GDM1 (cell line): Measurements from ENCODE around the gene DIO3.
"Not testable (repeated sequence)": the region's sequence is repeated elsewhere in the genome, so short reads cannot be mapped to it uniquely, and the experiment has no call there.

Experiments
- DNase-seq: peaks from one replicate; lab custom pipeline; 2025; lab: John Stamatoyannopoulos, UW

DIO3 gene

DNA sequence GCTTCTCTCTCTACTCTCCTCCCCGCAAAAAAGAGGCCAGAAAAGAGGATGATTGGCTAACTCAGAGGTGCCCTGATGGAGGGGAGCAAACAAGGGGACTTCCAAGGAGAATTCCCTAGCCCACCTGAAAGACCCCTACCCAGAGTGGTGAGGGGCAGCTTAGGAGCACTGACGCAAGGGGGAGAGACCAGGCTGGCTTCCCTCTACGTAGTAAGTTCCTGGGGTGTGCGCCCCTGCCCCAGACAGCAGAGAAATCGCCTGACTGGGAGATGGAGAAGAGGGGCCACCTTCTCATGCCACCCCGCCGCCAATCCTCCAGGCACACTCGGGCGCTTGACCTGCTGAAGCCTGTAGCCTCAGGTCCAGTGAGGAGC is 2.1 kb upstream of the DIO3 start:
- no peak for DNase-seq

DNA sequence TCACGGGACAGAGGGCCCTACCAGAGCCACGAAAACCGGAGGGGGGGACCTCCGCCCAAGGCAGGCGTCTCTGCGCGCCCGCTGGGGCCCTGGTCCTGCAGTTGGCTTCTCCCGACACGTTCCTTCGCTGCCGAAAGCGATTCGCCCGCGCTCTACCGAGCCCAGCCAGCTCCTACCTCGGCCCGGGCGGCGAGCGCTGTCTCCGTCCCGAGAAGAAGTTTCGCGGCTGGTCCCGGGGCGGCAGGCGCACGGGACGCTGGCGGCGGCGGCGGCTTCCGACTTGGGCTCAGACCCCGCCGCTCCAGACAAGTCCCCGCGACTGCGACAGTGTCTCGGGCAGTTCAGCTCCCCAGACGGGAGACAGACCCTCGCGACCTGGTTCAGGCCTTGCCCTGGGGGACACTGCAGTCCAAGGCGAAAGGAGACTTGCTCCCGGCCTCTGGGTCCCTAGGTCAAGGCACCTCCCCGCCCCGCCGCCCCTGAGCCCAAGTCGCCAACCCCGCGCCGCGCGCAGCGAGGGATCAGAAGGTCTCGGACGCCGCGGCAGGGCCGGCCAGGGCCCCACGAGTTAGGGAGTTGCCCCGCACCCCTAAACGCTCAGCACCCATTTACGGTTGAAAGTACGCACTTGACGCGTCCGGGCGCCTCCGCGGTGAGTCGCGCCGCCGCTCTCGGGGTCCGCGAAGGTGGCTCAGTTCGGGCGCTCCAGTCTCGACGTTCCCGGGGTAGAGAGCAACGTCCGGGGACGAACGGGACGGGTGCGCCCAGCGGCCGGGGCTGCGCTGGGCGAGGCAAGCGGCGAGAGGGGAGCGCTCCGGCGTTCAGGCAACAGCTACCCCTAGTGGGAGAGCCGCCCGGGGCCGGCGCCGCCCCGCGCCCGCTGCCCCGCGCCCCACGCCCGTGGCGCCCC is 1.4 kb upstream of the DIO3 start:
- no peak for DNase-seq

DNA sequence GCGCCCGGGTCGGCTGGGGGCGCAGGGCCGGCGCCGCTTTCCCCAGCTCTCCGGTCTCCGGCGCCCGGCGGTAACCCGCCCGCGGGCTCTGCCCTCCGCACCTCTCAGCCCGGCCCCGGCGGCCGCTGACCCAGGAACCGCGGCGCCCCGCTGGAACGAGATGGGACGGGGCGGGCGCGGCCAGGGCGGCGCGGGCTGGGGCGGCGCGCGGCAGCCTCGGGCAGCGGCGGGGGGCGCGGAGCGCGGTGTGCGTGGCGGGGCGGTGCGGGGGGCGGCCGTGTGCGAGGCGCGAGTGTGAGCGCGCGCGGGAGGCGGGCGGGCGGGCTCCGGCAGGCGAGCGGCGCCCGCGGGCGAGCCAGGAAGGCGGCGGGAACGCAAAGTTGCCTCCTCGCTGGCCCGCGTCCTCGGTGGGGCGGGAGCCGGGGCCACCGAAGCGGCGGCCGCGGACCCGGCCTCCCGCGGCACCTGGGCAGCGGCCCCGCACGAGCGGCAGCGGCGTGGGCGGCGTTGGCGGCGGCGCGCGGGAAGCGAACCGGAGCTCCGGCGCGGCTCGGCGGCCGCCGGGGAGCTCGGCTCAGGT is 671 bp upstream of the DIO3 start:
- DNase-seq, result no peak

DNA sequence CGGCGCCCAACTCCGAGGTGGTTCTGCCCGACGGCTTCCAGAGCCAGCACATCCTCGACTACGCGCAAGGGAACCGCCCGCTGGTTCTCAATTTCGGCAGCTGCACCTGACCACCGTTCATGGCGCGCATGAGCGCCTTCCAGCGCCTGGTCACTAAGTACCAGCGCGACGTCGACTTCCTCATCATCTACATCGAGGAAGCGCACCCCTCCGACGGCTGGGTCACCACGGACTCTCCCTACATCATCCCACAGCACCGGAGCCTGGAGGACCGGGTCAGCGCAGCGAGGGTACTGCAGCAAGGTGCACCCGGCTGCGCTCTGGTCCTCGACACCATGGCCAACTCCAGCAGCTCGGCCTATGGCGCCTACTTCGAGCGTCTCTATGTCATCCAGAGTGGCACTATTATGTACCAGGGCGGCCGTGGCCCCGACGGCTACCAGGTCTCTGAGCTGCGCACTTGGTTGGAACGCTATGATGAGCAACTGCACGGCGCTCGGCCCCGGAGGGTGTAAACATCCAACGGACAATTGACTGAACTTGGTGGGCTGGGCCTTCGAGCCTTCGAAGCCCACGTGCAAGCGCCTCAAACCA is 699 bp downstream of the DIO3 start:
- DNase-seq, result no peak

DNA sequence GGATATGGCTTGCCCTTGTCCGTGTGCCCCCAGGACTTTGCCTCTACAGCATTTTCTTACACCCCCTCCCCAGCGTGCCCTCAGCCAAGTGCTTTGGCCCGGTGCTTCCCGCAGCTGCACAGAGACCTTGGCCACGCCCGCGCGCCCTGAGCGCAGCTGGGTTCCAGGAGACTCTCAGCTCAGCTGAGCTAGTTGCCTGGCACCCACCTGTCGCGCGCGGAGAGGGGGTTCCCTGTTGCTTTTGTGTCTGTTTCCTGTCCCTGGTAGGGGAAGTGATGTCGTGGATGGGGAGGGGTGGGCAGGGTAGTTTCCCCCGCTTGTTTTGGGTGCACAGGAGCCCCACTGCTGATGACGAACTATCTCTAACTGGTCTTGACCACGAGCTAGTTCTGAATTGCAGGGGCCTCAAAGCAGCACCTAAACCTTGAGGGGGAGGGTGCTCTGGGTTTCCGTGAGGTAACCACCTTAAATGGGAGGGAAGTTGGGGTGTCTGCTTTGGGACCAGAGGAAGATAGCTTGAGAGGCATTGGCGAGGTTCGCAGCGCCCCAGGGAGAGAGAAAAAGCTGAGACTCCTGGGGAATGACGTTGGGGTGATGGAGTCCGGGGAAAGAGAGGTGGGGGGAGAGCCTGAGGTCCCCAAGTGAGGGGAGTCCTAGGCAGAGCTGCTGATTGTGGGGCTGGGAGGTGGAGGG is 1.5 kb downstream of the DIO3 start:
- no peak for DNase-seq

DNA sequence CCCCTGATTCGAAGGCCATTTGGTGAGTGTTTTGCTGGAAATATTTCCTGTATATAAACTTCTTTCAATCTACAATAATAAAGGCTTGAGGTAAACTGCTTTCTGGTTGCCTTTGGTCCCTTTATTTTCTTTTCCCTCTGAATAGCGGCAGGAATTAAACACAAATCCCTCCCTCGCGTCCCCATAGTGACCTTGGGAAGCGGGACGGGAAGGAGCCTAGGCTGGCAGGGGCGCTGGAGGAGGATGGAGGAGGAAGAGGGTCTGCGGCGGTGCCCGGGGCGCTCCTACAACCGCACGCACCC is 2.0 kb downstream of the DIO3 start:
- no peak for DNase-seq

DNA sequence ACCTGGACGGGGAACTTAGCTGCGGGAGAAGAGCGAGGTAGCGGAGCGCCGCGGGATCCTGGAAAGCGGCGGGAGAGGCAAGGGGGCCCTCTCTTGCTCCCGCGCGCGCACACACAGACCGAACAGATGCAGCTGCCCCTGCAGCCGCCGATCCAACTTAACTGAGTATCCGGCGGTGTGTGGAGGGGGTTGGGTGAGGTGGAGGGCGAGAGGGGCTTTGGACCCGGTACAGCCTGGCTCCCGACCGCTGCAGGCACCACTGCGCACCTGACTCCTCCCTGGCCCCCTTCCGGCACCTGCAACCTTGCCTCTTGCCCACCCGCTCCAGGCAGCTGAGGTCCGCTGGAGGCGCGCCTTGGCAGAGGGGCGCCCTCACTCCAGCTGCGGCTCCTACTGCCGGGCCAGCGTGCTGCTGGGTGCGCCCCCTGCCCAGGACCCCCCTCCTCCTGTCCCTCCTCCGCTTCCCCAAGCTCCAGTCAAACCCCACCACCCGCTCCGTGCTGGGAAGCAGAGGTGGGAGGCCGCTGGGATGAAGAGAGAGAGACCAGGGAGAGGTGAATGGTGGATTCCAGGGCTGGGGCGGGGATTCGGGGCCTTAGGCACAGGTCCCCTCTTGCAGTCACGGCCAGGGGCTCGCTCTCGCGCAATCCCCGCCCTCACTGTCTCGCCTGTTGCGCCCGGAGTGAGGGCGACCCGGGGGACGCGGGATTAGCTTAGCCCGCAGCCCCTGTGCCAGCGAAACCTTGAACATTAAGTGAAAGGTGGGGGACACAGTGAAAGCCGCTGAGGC is 2.6 kb downstream of the DIO3 start:
- DNase-seq, result no peak

DNA sequence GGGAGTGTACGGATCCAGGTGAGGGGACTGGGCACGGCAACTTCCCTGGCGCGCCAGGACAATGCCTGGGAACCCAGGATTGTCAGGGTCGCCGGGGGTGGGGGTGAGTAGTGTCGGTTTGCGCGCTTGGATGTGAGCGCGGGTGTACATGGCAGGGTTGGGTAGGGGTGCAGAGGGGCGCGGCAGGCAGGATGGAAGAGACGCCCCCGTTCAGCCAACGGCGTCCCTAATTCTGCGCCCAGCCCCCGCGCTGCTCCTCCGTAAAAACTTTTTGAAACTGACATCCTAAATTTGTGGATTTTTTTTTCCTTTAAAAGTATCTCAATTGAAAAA is 3.1 kb downstream of the DIO3 start:
- DNase-seq, result no peak

DNA sequence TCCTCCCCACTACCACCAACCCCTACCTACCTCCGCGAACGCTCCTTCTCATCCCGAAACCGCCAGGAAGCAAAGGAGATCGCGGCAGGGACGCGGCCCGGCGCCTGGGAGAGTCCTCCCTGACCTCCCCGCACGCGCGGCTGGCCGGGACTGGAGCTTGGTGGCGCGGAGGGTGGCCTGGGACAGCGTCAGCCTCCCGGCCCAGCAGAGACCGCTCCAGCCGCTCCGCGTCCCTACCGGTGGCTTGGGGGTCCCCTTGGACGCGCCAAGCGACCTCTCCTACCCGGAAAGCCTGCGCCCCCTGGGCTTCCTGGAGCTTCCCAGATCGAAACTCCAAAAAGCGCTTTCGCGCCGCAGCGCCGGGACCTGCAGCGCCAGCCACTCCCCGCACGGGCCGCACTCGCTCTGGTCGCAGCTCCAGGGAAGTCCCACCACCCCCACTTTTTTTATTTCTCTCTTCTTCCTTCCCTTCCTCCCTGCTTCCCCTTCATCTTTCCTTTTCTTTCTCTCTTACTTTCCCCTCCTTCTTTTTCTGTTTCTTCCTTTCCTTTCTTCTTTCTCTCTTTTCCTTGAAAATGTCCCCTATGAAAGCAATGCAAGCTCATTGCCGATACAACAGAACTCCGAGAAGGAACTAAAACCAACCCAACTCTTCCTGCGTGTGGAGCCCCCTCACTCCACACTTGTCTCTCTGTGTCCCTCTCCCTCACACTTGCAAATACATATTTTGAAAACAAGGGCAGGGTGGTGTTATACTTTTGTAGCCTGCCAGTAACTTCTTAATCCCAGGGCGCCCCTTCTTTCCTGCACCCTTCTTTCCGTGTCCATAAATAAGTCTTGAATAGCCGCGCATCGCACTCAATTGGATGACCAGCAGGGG is 3.8 kb downstream of the DIO3 start:
- DNase-seq, result no peak

DNA sequence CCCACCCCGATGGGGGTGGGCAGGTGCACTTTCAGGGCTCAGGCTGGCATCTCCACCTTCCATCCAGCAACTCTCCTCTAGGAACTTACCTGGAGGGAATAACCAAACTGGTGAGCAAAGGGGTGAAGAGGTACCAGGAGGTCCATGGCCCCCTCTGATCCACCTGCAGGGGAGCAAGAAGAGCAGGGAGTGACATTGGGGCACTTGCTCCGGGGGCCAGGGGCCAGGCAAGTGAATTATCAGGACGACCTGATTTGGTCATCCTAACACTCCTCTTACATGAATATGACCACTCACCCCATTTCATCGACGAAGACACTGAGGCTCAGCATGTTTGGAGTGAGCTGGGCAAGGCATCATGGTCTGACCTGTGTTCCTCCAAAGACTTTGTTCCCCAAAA is 6.0 kb downstream of the DIO3 start:
- no peak for DNase-seq

DNA sequence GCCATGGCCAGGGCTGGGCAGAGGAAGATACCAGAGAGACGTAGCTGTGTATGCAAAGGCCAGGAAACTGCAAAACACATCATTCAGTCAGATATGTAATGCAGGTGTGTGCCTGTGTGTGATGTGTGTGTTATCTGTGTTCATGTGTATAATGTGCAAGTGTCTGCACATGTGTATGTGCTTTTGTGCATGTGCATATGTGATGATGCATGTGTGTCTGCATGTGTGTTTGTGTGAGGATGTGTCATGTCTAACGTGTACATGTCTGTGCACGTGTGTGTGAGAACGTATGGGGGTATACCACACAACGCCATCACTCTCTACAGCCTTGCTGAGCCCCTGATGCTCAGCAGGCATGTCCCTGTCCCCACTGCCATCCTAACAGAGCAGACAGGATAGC is 9.7 kb downstream of the DIO3 start:
- no peak for DNase-seq

DNA sequence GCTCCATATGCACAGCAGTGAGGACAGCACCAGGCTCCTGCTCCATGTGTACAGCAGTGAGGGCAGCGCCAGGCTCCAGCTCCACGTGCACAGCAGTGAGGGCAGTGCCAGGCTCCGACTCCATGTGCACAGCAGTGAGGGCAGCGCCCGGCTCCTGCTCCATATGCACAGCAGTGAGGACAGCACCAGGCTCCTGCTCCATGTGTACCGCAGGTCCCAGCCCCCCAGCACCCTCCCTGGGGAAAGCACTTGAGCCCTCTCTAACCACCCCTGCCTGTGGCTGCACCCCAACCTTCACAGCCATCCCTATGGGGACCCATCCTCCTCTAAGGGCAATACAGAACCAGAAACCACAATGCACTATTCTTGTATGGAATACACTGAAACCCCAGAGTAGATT is 11.2 kb downstream of the DIO3 start:
- DNase-seq, result not testable (repeated sequence)

DNA sequence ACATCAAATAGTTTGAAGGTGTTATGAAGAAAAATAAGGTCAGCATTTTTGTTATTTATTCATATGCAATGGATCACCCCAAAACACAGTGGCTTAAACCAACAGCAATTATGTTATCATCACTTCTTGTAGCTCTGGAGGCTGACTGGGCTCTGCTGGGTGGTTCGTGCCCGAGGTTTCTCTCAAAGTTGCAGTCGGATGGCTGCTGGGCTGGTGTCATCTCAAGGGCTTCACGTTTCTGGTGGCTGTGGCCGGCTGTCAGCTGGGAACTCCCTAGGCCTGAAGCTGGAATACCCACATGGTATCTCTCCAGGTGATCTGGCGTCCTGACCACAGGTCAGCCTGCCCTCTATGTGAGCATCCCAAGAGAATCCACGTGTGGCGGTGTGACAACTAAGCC is 12.0 kb downstream of the DIO3 start:
- DNase-seq, result no peak

DNA sequence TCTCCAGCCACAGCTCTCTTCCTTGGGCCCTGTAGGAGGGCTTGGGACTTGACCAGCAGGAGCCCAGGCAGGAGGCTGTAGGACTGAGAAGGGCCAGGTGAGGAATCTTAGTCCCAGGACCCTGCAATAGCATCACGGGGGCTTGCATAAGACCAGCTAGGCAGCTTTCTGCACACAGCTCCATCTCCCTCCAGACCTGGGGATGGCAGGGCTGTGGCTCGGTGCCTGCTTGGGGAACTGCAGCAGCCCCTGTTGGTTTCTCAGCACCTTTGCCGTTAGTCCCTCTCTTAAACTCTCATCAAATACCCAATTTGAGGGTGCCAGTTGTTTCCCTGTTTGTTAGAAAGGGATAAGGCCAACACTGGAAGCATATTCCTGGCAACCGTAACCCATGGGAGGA is 14.3 kb downstream of the DIO3 start:
- DNase-seq, result no peak

DNA sequence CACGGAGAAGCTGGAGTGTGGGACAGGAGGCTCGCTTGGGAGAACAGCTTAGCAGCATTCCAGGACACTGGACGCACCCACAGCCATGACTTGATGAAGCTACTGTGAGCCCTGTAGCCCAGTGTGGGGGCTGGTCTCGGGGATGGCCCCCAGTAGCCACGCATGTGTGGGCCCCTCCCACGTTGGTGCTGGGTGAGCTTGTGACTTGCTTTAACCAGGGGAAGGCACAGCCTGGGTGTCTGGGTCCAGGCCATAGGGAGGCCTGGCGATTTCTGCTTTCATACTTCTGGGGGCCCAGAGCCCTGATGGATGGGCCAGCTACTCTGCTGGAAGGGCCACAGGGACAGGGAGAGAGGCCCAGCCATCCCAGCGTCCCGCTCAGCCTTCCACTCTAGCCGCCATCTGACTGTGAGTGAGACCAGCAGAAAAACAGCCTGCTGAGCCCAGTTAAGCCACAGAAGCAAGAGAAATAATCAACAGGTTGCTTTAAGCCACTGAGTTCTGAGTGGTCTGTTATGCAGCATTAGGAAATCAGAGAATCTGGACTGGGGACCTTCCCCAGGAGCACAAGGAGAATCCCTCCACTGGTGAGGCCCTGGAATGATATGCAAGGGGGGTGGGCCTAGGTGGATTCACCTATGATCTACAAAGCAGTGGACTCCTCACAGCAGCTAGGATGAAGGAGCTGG is 16.1 kb downstream of the DIO3 start:
- no peak for DNase-seq

DNA sequence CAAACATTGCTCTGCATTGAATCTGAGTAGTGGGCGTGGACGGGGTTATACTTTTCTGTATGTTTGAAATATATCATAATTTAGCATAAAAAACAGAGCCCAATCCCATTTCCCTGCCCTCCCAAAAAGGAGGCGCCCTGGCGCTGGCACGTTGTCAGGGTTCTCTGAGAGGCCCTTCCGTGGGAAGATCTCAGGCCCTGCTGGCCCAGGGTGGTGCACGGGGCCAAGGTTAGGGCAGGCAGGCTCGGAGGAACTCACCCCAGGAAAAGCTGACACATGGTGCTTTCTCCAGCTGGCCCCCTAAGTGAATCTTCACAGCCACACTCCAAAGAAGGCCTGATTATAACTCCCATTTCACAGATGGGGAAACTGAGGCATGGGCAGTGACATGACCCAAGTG is 17.2 kb downstream of the DIO3 start:
- no peak for DNase-seq

DNA sequence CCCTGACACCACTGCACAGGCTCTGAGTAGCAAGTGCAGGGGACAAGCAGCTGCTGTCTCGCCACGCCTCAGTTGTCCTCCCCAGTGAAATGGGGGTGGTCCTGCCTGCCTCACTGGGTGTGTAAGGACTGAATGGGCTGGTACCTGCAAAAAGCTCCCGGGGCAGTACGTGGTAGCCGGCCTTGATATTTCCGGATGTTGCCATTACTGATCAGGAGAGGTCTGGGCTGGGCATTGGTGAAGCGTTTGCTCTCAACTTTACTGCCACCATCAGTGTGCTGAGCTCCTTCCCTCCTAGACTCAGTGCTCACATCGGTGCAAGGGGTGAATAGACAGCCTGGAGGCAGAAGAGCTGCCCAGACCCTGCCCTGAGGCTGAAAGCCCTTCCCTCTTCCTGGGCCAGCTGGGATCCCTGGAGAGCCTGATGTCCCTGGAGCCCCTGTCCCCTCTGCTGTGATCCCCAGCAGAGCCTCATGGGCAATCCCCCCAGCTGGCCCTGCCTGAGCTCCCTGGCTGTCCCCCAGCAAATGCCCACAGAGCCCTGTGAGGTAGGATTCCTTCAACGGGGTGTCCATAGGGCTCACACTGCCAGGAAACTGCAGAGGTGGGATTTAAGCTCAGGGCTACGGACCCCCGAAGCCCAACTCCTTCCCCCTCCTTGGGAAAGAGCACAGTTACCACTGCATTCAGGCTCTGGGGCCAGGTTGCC is 18.2 kb downstream of the DIO3 start:
- no peak for DNase-seq

DNA sequence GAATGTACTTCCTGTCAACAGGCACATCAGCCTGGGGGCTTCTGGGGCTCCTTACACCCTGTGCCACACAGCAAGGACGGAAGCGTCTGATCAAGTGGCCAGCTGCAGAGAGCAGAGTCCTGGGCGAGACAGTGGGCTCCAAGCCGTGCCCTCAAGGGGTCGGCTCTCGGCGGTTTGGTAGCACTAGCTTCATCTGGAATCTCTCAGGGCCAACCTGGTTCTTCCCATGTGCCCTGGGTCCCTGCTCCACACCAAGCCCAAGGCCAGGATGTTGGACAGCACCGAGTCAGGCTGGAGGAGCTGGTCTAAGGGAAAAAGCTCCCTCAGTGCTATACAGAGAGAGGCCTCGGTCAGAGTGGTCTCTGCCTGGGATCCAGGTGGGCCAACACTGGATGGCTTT is 20.5 kb downstream of the DIO3 start:
- DNase-seq, result no peak

DNA sequence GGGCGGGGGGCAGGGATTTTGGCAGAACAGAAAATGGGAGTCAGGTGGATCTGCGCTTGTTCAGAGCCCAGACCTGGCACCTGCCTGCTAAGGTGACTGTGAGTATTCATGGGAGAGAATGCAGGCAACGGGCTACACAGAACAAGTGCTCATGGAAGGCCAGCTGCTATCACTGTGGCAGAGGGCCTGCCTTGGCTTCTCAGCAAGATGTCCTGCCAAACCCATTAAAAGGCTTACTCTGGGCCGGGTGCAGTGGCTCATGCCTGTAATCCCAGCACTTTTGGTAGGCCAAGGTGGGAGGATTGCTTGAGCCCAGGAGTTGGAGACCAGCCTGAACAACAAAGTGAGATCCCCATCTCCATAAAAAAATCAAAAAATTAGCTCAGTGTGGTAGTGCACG is 21.0 kb downstream of the DIO3 start:
- no peak for DNase-seq
